Kidney epithelial cell (primary cell): ENCODE measurements around the gene CLSTN2. TPM values are rescaled to one million over a fixed set of nuclear protein-coding genes. Genes with fewer than 3 reads are reported as not detected.
A peak's percentile ranks its signal among the peaks of the same experiment; 100 is the strongest.

Experiments
- DNase-seq: peaks from one replicate; pipeline ENCODE4 v3.0.0-alpha.2; 2010; ENCODE audit warnings: low read depth
- H3K27me3 ChIP-seq: 2 replicates; pipeline ENCODE4 v1.6.0; 2011; ENCODE audit warnings: low read length; ENCODE audit not compliant: control insufficient read depth, insufficient read depth
- H3K36me3 ChIP-seq: 2 replicates; pipeline ENCODE4 v1.5.1; 2011; ENCODE audit warnings: low read length; ENCODE audit not compliant: control insufficient read depth, insufficient read depth
- H3K4me3 ChIP-seq: 2 replicates; pipeline ENCODE4 v1.5.1; 2011; ENCODE audit warnings: low read depth, mild to moderate bottlenecking, control low read depth, low read length
- CTCF ChIP-seq: IDR thresholded peaks from 2 replicates; pipeline ENCODE4 v1.5.1; 2011; ENCODE audit warnings: mild to moderate bottlenecking, moderate library complexity, low read length, control low read depth, inconsistent platforms; ENCODE audit not compliant: insufficient read depth, poor library complexity, severe bottlenecking
- total RNA-seq: library from RNA; depleted of rRNA; stranded (reverse); fragments of >200 nt; gene quantifications from 2 replicates; pipeline ENCODE4 v1.2.3, GENCODE V29; 2015

CLSTN2 gene
- total RNA-seq, 1 donor from 2014 or later, result 10.9 TPM

- TF ChIP-seq CTCF, result peak; percentile 80
- Histone ChIP-seq H3K4me3 (no peak overlapping the region), H3K36me3 (no peaks in the 10 kb centered on the region), H3K27me3 (peaks cover 3% of the 10 kb centered on the region)
- DNase-seq, result no peak
These were observed 2.8 kb downstream of the CLSTN2 start for GRCh38 chr3:139937674-139938279.

GRCh38 chr3:139939681-139940190 lies 4.8 kb downstream of the CLSTN2 start:
- DNase-seq, result no peak
- peaks cover 3% of the 10 kb centered on the region for H3K27me3 ChIP-seq
- no peaks in the 10 kb centered on the region for H3K36me3 ChIP-seq
- no peak for TF ChIP-seq CTCF
- no peak overlapping the region for H3K4me3 ChIP-seq

- Histone ChIP-seq H3K36me3 (no peaks in the 10 kb centered on the region), H3K4me3 (no peak overlapping the region), H3K27me3 (peaks cover 3% of the 10 kb centered on the region)
- no peak for DNase-seq
- TF ChIP-seq CTCF, result no peak
These were observed 5.6 kb downstream of the CLSTN2 start for GRCh38 chr3:139940622-139941021.

GRCh38 chr3:139941580-139941979 lies 6.6 kb downstream of the CLSTN2 start:
- Histone ChIP-seq H3K4me3 (no peak overlapping the region), H3K36me3 (no peaks in the 10 kb centered on the region), H3K27me3 (no peaks in the 10 kb centered on the region)
- DNase-seq, result no peak
- TF ChIP-seq CTCF, result no peak

- no peak for TF ChIP-seq CTCF
- Histone ChIP-seq H3K4me3 (no peak overlapping the region), H3K27me3 (no peaks in the 10 kb centered on the region), H3K36me3 (no peaks in the 10 kb centered on the region)
- no peak for DNase-seq
These were observed 9.4 kb downstream of the CLSTN2 start for GRCh38 chr3:139944256-139944910.
